GM18505 (cell line): ENCODE measurements around the gene AGAP1.

ENCODE experiments used
- ATAC-seq: cut with Tn5 transposase; IDR thresholded peaks from one replicate; pipeline ENCODE4 v1.9.1; 2021; ENCODE audit not compliant: unreplicated experiment
- POLR2A ChIP-seq: IDR thresholded peaks from 4 replicates; pipeline ENCODE4 v1.6.1; 2011; ENCODE audit warnings: borderline replicate concordance; ENCODE audit not compliant: insufficient read depth, insufficient read length; ENCODE audit errors: extremely low read depth

AGAP1 gene

DNA sequence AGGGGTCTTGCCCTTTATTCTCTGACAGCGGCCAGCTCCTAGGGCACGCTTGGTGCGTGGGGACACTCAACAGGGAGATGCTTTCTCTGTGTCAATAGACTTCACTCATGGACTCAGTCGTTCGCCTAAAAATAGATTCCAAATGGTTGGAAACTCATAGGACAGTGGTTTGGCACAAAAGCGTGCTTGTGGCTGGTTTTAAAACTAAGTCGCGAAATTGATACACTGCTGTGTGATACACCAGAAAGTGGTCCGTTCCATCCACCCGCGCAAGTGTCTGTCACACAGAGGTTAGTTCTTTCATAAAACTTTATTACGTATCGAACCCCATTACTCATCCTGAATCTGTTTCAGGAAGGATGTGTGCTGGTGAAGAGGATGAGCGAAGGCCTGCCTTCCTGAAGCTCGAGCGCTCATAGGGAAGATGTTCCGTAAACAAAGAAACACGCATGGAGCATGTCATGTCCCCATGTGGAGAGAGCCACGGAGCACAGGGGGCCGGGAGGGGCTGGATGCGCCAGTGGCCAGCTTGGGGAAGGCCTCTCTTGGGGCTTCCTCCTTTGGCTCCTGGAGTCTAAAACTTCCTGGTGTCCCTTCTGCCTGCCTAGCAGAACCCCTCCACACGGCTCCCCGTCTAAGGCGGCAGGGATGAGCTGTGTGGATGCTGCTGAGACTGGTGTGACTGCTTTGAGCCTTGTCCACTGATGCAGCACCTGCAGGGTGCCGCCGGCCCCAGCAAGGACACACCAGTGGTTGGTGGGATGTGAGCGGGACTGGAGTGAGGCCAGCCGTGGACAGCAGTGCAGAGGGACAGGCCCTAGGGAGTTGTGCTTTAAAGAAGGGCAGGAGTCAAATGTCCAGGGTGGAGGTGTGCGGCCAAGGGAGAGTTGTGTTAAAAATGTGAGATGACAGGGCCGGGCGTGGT lies 467.1 kb downstream of the AGAP1 start:
- no peak for TF ChIP-seq POLR2A
- ATAC-seq: no peak

DNA sequence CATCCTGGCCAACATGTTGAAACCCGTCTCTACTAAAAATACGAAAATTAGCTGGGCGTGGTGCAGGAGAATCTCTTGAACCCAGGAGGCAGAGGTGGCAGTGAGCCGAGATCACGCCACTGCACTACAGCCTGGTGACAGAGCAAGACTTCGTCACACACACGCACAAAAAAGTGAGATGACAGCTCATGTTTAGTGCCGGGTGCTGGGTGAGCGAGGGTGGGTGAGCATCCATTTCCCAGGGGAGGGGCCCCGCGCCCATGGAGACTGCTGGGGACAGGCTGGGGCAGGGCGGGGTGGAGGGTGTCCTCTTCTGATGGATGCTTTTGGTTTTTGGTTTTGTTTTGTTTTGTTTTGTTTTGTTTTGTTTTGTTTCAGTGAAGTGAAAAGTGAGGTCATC lies 467.9 kb downstream of the AGAP1 start:
- ATAC-seq: no peak
- TF ChIP-seq POLR2A: no peak

DNA sequence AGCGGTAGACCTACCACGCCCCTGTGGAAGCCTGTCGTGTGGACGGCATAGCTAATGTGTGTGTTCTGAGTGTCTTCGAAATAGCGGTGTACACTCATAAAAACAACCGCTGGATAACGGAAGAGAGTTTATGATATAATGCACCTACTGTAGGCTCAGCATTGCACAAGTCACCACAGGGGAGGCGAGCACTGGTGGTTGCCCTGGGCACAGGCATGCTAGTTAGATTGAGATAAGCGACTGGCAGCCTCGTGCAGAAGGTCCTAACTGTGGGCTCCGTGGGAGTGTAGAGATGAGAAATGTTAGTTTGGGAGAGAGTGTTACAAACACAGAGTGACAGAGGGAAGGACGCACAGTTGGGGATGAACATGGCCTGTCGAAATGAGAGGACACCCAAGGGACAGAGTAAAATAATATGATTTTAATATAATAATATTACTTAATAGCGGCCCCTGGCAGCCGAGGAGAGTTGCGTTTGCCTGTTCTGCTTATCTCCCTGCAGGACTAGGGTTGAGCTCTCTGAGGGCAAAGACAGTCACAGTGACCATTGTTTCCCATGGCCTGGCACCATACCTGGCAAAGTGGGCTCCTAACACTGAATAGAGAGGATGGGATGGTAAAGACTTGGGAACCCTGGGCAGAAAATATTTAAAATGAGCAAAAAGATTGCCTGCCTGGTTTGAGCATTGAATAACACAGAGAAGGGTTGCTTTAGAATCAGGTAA lies 470.2 kb downstream of the AGAP1 start:
- TF ChIP-seq POLR2A: no peak
- no peak for ATAC-seq

DNA sequence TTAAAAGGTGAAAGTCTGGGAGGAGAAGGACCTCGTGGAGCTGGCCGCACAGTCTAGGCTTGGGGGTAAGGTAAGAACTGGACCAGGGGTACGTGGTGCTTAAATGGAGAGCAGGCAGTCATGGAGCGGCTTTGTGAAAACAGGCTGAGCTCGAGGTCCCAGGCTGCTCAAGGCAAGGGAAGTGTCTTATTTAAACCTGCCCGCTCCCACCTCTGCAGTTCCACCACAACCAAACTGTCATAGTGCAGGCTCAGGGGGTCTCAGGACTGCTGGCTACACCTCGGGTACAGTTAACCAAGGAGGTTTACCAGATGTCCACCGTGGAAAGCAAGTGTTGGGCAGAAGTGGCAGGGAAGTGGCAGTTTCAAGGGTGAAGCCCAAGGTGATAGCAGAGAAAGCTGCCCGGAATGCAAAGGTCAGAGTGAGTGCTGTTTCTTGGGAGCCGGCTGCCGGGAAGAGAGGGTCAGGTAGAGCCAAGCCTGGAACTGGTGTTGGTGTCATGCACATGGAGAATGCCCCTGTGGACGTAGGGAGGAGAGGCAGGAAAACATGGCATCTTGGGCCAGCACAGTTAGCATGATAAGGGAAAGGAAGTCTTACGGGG lies 471.0 kb downstream of the AGAP1 start:
- TF ChIP-seq POLR2A: no peak
- no peak for ATAC-seq

DNA sequence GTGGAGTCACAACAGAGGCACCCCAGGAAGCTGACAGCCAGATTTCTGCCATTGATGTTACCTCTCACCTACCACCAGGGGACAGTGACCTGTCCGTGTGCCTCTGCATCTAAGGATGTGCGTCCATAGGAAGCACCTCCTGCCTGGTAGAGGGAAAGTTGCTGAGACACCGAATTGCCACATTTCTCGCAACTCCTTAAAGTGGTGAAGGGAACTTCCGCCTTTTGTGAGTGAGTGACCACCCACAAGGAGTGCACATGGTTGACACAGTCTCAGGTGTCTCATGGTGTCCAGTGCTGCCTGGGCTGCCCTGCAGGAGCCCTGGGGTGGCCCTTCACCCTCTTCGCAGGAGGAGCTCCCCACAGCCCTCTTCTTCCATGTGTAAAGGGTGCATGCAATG lies 472.6 kb downstream of the AGAP1 start:
- no peak for ATAC-seq
- no peak for TF ChIP-seq POLR2A

DNA sequence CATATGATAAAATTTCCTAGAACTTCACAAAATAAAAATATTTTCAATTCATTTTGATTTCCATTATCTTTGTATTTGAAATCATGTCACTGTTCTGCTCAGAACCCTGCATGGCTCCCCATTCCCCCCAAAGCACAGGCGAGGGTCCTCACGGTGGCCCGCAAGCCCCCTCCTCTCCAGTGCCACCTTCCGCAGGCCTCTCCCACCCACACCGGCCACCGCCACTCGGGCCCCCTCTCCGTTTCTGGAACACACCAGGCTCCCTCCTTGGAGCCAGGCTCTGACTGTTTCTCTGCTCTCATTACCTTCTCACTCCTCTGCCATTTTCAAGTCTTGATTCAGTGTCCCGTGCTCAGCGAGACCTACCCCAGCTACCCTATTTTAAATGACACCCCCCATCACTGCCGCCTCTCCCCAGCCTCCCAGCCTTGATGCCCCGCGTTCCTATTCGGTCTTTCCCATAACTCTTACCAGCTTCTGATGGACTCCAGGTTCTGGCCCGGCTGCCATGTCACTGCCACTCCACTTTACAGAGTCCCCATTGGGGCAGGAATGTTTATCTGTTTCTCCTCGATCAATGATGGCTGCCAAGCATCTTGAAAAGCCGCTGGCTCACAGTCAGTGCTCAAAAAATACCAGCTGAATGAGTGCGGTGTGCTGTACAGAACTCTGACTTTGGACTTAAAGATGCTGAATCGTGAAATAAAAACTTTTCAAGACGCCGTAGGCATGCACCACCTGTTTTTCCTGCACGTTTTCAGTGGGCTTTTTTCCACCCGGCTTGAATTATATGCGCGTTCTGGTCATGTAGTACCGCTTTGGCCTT lies 473.3 kb downstream of the AGAP1 start:
- no peak for TF ChIP-seq POLR2A

DNA sequence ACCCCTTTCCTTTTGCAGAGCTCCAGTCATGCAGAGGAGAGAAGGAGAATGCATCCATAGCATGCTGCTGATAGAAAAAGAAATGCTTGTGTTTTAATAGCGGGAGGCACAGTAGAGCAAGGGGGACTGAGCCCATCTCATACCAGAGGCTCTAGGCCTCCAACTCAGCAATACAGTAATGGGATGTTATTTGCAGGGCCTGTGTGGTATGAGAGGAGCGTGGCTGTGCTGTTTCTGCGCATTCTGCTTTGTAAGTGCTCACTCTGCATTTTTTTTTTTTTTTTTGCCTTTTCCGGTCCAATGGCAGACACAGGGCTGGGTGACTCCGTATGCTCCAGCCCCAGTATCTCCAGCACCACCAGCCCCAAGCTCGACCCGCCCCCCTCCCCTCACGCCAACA lies 474.3 kb downstream of the AGAP1 start:
- no peak for ATAC-seq
- no peak for TF ChIP-seq POLR2A

More for the DNA sequence above, 473.3 kb downstream of the AGAP1 start:
- ATAC-seq: no peak

DNA sequence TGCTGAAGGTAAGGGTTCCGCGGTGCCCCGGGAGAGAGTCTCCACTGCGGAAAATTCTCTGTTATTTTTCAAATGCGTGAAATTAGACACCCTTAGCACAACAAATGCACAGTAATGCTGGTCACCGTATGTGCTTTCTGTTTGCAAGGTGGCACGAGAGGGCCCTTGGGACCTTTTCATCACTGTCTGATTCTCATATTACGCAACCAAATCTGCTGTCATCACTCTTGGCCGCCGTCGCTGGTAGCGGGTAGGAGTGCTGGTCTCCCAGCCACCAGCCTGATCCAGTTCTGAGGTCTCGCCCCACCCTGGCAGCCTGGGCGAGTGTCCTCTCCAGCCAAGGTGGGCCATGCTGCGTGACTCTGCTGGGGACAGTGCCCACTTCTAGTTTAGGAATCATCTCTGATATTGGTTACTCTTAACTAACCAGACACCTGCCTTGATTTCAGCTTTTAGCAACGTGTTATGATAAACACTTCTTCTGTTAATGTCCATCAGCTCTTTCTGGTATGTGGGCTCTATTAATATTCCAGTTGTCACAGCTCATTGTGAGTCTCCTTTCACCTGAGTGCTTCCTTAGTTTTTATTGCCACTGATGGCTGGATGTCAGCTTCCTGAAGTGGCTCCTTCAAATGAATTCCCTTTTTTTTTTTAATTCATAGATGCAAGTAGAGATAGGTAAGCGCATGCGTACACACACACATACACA lies 474.9 kb downstream of the AGAP1 start:
- ATAC-seq: no peak
- TF ChIP-seq POLR2A: no peak

DNA sequence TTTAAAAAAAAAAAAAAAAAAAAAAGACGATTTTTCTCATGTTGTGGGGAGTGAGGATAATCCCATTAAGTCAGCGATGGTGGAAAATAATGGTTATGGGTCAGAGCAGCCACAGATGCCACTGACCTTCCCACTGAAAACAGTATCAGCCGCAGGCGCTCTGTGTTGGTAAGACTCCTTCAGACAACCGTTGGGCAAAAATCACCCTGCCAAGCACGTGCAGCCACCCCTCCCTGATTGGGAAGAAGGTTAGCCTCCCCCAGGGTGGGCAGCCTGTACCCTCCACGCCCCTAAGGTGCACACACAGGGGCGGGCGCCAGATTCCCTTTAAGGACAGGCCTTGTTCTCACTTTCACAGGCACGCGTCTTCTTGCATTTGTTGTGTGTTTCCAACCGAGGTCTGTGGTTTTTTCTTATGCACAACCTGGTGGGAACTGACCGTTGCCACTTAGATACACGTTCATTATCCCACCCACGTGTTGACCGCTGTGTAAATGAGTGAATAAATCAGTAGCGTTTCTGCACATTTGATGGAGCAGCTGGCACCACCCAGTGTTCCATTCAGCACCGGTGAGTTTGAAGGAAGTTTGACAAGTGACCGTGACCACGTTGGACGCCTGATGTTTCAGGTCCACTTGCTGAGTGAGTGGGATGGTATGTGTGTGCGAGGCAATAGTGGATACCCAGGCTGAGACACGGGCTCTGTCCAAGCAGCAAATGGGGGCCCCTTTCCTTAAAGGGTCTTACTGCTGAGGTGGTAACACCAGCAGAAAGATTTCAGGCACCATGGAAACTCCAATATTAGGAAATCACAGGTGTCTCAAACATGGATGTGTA lies 476.6 kb downstream of the AGAP1 start:
- no peak for TF ChIP-seq POLR2A
- no peak for ATAC-seq

DNA sequence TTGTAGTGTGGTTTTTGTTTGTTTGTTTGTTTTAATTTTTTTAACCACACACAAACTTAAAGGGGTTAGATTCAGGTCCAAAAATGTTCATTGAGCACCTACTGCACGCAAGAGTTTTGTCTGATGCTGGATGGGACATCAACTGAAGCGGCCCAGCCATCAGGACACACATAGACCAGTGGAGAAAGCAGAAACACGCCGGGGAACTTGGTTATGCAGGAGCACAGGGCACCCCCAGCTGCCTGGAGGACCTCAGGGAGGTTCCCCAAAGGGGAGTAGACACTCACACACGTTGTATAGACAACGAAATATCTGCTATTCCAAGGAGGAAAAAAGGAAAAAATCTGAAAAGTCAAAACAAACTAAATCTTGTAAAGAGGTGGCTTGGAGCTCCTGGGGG lies 482.7 kb downstream of the AGAP1 start:
- no peak for ATAC-seq
- TF ChIP-seq POLR2A: no peak

DNA sequence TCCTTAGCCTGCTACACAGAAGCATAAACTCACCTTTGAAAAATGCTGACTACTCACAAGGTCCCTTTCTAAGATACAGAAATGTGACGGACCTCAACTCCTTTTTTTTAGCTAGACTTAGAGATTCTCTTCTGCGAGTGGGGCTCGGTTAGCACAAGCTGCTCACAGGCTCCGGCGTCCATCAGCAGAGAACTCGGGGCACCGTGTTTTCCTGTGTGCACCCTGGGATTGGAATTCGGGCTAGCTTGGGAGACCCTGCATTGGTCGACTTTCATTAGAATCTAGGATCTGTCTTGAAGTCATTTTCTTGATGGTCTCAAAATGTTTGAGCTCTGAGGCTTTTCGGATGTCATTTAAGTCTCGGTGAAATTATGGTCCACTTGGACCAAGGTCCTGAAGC lies 483.1 kb downstream of the AGAP1 start:
- no peak for ATAC-seq
- TF ChIP-seq POLR2A: no peak
